K562 (cell line): ENCODE data around the gene SLC2A4. TPM values are rescaled to one million over a fixed set of nuclear protein-coding genes. Genes with fewer than 3 reads are reported as not detected.

Experiments used
- ATF1 ChIP-seq, 2 experiments: fragments of 450-650 bp in 1 of 2; IDR thresholded peaks; 2 replicates each; pipeline ENCODE4 v1.6.1; 2016; ENCODE audit warnings: missing compliant biosample characterization in 1 of 2, missing genetic modification characterization in 1 of 2
- DNMT1 ChIP-seq: fragments of 450-650 bp; IDR thresholded peaks from 2 replicates; pipeline ENCODE4 v1.6.1; 2016; ENCODE audit warnings: antibody characterized with exemption, mild to moderate bottlenecking
- GATAD2B ChIP-seq: fragments of 450-650 bp; IDR thresholded peaks from 2 replicates; pipeline ENCODE4 v1.6.1; 2017; ENCODE audit warnings: mild to moderate bottlenecking, borderline replicate concordance
- MEF2D ChIP-seq: conservative IDR thresholded peaks from 2 replicates; pipeline ENCODE4 v1.6.1; 2016; ENCODE audit warnings: low read depth, missing genetic modification characterization, missing compliant biosample characterization
- RNF2 ChIP-seq: sonication (generic); IDR thresholded peaks from 2 replicates; pipeline ENCODE4 v1.6.1; 2016
- SMARCA5 ChIP-seq: fragments of 450-650 bp; IDR thresholded peaks from 2 replicates; pipeline ENCODE4 v1.6.1; 2016
- ZNF311 ChIP-seq: fragments of 250-450 bp; sonication (Bioruptor Pico); IDR thresholded peaks from 2 replicates; pipeline ENCODE4 v1.4.0; 2020; ENCODE audit warnings: mild to moderate bottlenecking, moderate library complexity
- polyA plus RNA-seq, 8 experiments: library from polyadenylated mRNA; depleted of rRNA in 4 of 8; stranded (reverse) in 5 of 8; unstranded in 3 of 8; fragments of >200 nt; fragmentation: Nextera tagmentation in 2 of 8; fragmentation: Illumina TruSeq in 1 of 8; extraction: Ambion mirVana in 2 of 8; extraction: Trizol in 1 of 8; gene quantifications; 2 replicates each; pipeline versions ENCODE4 v1.2.1 to v1.2.3, GENCODE V29; 2011 to 2014; ENCODE audit warnings: inconsistent platforms in 1 of 8, missing spikeins in 1 of 8
- total RNA-seq, 7 experiments: library from RNA; depleted of rRNA in 6 of 7; stranded (reverse); fragments of >200 nt in 6 of 7; fragmentation: Illumina TruSeq in 2 of 7; extraction: Trizol in 2 of 7; gene quantifications; 2 replicates each; pipeline versions ENCODE4 v1.2.1 to v1.2.3, GENCODE V29; 2011 to 2021; ENCODE audit warnings: low replicate concordance in 1 of 7
- TF ChIP-seq, protein P1 (sequence below): fragments of 250-450 bp; sonication (Bioruptor Pico); IDR thresholded peaks from 2 replicates; pipeline ENCODE4 v1.5.0; 2020; ENCODE audit warnings: mild to moderate bottlenecking
- TF ChIP-seq, protein P2 (sequence below): fragments of 450-650 bp; formaldehyde crosslinking; IDR thresholded peaks from 2 replicates; pipeline ENCODE4 v1.4.0; 2020; ENCODE audit warnings: mild to moderate bottlenecking, moderate library complexity
- TF ChIP-seq, protein P3 (sequence below), 2 experiments: fragments of 450-650 bp; formaldehyde crosslinking in 1 of 2; IDR thresholded peaks; 2 replicates each; pipeline versions ENCODE4 v1.4.0 to v1.6.1; 2014 to 2020; ENCODE audit warnings: mild to moderate bottlenecking in 2 of 2, borderline replicate concordance in 1 of 2, low read depth in 1 of 2
- TF ChIP-seq, protein P4 (sequence below): fragments of 450-650 bp; formaldehyde crosslinking; IDR thresholded peaks from 2 replicates; pipeline ENCODE4 v1.4.0; 2022; ENCODE audit warnings: mild to moderate bottlenecking, moderate library complexity
- TF ChIP-seq, protein P5 (sequence below): fragments of 250-450 bp; sonication (Bioruptor Pico); IDR thresholded peaks from 2 replicates; pipeline ENCODE4 v1.4.0; 2020; ENCODE audit warnings: mild to moderate bottlenecking

Gene SLC2A4
- total and polyA plus RNA-seq, 9 of the 15 experiments (the other 6 are each of a cell fraction or from before 2014, with no cell fraction given), result 0.74 to 3.5 (median 1.6) TPM

DNA sequence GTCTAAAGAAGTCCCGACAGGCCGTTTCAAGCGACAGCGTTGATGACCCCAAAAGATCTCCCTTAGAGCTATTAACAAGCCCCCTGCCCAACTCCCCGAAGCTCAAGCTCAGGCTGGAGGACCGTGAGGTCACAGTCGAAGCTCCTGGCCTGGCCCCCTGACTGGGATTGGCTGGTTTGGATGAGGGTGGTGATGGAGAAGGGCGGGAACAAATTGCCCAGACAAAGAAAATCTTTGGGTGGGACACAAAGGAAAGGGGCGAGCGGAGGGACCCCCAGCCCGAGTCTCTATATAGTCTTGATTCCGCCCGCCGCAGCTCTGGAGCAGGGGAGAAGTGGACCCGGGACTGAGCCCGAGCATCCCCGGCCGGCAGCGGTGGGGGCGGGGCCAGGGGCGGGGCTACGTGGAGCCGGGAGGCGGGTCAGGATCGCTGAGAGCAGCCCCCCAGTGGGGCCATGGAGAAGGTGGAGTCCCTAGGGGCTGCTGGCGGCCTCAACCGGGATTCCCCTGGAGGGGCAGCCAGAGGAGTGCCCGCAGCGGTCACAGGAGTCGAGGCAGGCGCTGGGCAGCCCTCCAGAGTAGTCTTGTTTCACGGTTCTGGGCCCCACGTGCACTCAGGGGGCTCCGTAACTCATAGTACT lies 48.6 kb downstream of the SLC2A4 start (continued):
- TF ChIP-seq RNF2, result no peak
- TF ChIP-seq, protein P1, sequence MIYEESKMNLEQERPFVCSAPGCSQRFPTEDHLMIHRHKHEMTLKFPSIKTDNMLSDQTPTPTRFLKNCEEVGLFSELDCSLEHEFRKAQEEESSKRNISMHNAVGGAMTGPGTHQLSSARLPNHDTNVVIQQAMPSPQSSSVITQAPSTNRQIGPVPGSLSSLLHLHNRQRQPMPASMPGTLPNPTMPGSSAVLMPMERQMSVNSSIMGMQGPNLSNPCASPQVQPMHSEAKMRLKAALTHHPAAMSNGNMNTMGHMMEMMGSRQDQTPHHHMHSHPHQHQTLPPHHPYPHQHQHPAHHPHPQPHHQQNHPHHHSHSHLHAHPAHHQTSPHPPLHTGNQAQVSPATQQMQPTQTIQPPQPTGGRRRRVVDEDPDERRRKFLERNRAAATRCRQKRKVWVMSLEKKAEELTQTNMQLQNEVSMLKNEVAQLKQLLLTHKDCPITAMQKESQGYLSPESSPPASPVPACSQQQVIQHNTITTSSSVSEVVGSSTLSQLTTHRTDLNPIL, result no peak
- TF ChIP-seq, protein P2, sequence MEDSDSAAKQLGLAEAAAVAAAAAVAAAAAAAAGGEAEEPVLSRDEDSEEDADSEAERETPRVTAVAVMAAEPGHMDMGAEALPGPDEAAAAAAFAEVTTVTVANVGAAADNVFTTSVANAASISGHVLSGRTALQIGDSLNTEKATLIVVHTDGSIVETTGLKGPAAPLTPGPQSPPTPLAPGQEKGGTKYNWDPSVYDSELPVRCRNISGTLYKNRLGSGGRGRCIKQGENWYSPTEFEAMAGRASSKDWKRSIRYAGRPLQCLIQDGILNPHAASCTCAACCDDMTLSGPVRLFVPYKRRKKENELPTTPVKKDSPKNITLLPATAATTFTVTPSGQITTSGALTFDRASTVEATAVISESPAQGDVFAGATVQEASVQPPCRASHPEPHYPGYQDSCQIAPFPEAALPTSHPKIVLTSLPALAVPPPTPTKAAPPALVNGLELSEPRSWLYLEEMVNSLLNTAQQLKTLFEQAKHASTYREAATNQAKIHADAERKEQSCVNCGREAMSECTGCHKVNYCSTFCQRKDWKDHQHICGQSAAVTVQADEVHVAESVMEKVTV (CRISPR knock-in tag), result no peak
- no peak for TF ChIP-seq SMARCA5
- TF ChIP-seq GATAD2B, result no peak
- no peak for TF ChIP-seq ATF1 (CRISPR knock-in tag; IDR thresholded peaks at IDR 0.05)
- TF ChIP-seq ATF1 (tag; IDR thresholded peaks at IDR 0.05), result no peak
- no peak for TF ChIP-seq MEF2D
- TF ChIP-seq, protein P3, sequence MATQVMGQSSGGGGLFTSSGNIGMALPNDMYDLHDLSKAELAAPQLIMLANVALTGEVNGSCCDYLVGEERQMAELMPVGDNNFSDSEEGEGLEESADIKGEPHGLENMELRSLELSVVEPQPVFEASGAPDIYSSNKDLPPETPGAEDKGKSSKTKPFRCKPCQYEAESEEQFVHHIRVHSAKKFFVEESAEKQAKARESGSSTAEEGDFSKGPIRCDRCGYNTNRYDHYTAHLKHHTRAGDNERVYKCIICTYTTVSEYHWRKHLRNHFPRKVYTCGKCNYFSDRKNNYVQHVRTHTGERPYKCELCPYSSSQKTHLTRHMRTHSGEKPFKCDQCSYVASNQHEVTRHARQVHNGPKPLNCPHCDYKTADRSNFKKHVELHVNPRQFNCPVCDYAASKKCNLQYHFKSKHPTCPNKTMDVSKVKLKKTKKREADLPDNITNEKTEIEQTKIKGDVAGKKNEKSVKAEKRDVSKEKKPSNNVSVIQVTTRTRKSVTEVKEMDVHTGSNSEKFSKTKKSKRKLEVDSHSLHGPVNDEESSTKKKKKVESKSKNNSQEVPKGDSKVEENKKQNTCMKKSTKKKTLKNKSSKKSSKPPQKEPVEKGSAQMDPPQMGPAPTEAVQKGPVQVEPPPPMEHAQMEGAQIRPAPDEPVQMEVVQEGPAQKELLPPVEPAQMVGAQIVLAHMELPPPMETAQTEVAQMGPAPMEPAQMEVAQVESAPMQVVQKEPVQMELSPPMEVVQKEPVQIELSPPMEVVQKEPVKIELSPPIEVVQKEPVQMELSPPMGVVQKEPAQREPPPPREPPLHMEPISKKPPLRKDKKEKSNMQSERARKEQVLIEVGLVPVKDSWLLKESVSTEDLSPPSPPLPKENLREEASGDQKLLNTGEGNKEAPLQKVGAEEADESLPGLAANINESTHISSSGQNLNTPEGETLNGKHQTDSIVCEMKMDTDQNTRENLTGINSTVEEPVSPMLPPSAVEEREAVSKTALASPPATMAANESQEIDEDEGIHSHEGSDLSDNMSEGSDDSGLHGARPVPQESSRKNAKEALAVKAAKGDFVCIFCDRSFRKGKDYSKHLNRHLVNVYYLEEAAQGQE (IDR thresholded peaks at IDR 0.05; ENCODE audit: borderline replicate concordance), result no peak
- TF ChIP-seq, protein P3 (CRISPR knock-in tag; IDR thresholded peaks at IDR 0.05; ENCODE audit: low read depth), result no peak
- TF ChIP-seq DNMT1, result no peak
- TF ChIP-seq, protein P4, sequence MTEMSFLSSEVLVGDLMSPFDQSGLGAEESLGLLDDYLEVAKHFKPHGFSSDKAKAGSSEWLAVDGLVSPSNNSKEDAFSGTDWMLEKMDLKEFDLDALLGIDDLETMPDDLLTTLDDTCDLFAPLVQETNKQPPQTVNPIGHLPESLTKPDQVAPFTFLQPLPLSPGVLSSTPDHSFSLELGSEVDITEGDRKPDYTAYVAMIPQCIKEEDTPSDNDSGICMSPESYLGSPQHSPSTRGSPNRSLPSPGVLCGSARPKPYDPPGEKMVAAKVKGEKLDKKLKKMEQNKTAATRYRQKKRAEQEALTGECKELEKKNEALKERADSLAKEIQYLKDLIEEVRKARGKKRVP, result no peak
- no peak for TF ChIP-seq ZNF311 (CRISPR knock-in tag)
- TF ChIP-seq, protein P5, sequence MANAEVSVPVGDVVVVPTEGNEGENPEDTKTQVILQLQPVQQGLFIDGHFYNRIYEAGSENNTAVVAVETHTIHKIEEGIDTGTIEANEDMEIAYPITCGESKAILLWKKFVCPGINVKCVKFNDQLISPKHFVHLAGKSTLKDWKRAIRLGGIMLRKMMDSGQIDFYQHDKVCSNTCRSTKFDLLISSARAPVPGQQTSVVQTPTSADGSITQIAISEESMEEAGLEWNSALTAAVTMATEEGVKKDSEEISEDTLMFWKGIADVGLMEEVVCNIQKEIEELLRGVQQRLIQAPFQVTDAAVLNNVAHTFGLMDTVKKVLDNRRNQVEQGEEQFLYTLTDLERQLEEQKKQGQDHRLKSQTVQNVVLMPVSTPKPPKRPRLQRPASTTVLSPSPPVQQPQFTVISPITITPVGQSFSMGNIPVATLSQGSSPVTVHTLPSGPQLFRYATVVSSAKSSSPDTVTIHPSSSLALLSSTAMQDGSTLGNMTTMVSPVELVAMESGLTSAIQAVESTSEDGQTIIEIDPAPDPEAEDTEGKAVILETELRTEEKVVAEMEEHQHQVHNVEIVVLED (CRISPR knock-in tag), result no peak
